Nephron (organoid): ENCODE results near the gene LORICRIN.
"Not testable (repeated sequence)": the region's sequence is repeated elsewhere in the genome, so short reads cannot be mapped to it uniquely, and the experiment has no call there.

Experiments
- H3K27ac Mint-ChIP-seq, 3 experiments: 2 replicates each; pipeline ENCODE4 v1.8.0; 2020; ENCODE audit warnings: mixed read lengths in 3 of 3, mild to moderate bottlenecking in 2 of 3, moderate library complexity in 1 of 3
- H3K27me3 Mint-ChIP-seq: 2 replicates; pipeline ENCODE4 v1.8.0; 2021; ENCODE audit warnings: low read depth, mild to moderate bottlenecking, moderate library complexity, mixed read lengths
- H3K36me3 Mint-ChIP-seq: 2 replicates; pipeline ENCODE4 v1.8.0; 2020; ENCODE audit warnings: low read depth, mixed read lengths
- H3K4me1 Mint-ChIP-seq: 2 replicates; pipeline ENCODE4 v1.8.0; 2020; ENCODE audit warnings: mixed read lengths
- H3K4me3 Mint-ChIP-seq, 3 experiments: 2 replicates each; pipeline ENCODE4 v1.8.0; 2020; ENCODE audit warnings: mild to moderate bottlenecking in 3 of 3, mixed read lengths in 3 of 3, moderate library complexity in 2 of 3
- H3K9me3 Mint-ChIP-seq: 2 replicates; pipeline ENCODE4 v1.8.0; 2020; ENCODE audit warnings: mixed read lengths
- TF ChIP-seq, protein P1 (sequence below), 3 experiments: fragments of 200-600 bp; sonication (generic); IDR thresholded peaks; one replicate each; pipeline ENCODE4 v1.5.0; 2021; ENCODE audit warnings: antibody characterized with exemption in 3 of 3; ENCODE audit not compliant: unreplicated experiment in 3 of 3

The LORICRIN gene

DNA sequence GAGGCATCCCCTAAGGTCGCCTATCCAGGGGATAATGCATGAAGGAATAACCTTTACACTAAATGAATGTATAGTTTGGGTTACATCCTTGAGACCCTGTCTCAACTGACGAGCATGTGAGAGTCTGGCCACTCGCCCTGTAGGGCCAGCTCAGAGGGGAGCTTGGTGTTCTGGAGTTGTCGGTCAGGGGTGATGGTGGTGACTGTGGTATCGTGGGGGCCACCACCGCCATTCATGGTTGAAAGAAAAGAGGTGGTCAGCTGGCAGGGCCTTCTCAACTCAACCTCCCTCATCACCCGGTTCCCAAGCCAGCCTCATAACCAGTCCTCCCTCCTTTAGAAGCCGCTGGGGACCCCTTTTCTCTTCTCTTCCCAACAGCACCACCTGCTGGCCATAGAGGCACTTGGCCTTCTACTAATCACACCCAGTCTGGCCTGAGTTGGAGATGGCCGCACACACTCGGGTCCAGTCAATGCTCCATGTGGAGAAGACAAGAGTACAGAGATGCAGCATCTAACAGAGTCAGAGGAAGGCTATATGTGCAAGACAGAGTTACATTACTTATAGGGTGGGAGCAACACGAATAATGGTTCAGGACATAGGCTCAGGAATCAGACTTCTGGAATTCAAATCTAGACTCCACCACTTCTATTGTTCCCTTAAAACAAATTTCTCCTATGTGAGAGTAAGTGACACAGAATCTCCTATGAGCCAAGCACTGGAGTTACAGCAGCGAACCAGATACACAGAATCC lies 30.2 kb upstream of the LORICRIN start:
- not testable (repeated sequence) for H3K36me3 Mint-ChIP-seq, H3K27me3 Mint-ChIP-seq, H3K4me3 Mint-ChIP-seq, H3K9me3 Mint-ChIP-seq, H3K27ac Mint-ChIP-seq, H3K4me1 Mint-ChIP-seq
- TF ChIP-seq, protein P1, sequence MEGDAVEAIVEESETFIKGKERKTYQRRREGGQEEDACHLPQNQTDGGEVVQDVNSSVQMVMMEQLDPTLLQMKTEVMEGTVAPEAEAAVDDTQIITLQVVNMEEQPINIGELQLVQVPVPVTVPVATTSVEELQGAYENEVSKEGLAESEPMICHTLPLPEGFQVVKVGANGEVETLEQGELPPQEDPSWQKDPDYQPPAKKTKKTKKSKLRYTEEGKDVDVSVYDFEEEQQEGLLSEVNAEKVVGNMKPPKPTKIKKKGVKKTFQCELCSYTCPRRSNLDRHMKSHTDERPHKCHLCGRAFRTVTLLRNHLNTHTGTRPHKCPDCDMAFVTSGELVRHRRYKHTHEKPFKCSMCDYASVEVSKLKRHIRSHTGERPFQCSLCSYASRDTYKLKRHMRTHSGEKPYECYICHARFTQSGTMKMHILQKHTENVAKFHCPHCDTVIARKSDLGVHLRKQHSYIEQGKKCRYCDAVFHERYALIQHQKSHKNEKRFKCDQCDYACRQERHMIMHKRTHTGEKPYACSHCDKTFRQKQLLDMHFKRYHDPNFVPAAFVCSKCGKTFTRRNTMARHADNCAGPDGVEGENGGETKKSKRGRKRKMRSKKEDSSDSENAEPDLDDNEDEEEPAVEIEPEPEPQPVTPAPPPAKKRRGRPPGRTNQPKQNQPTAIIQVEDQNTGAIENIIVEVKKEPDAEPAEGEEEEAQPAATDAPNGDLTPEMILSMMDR (IDR thresholded peaks at IDR 0.05; ENCODE audit: unreplicated experiment in 3 of 3), result peak; percentile 32 to 45 (median 35)

GRCh38 chr1:153231363-153231762 lies 28.1 kb upstream of the LORICRIN start:
- no peak overlapping the region for H3K27ac Mint-ChIP-seq
- H3K9me3 Mint-ChIP-seq, result no peaks in the 10 kb centered on the region
- no peaks in the 10 kb centered on the region for H3K4me1 Mint-ChIP-seq
- TF ChIP-seq, protein P1 (IDR thresholded peaks at IDR 0.05; ENCODE audit: unreplicated experiment in 3 of 3), result no peak
- H3K36me3 Mint-ChIP-seq, result no peaks in the 10 kb centered on the region
- H3K27me3 Mint-ChIP-seq, result peaks cover 9% of the 10 kb centered on the region
- no peak overlapping the region for H3K4me3 Mint-ChIP-seq

- no peak overlapping the region for H3K27ac Mint-ChIP-seq
- no peaks in the 10 kb centered on the region for H3K36me3 Mint-ChIP-seq
- no peak overlapping the region for H3K4me3 Mint-ChIP-seq
- H3K27me3 Mint-ChIP-seq, result peaks cover 9% of the 10 kb centered on the region
- no peaks in the 10 kb centered on the region for H3K4me1 Mint-ChIP-seq
- TF ChIP-seq, protein P1 (IDR thresholded peaks at IDR 0.05; ENCODE audit: unreplicated experiment in 3 of 3), result no peak
- H3K9me3 Mint-ChIP-seq, result no peaks in the 10 kb centered on the region
Observed at GRCh38 chr1:153231785-153232184, 27.7 kb upstream of the LORICRIN start.

GRCh38 chr1:153232553-153232952 lies 26.9 kb upstream of the LORICRIN start:
- Mint-ChIP-seq H3K27me3 (peaks cover 12% of the 10 kb centered on the region), H3K27ac (no peak overlapping the region), H3K4me1 (no peaks in the 10 kb centered on the region), H3K9me3 (no peaks in the 10 kb centered on the region), H3K4me3 (no peak overlapping the region), H3K36me3 (no peaks in the 10 kb centered on the region)
- TF ChIP-seq, protein P1 (IDR thresholded peaks at IDR 0.05; ENCODE audit: unreplicated experiment in 3 of 3), result no peak

DNA sequence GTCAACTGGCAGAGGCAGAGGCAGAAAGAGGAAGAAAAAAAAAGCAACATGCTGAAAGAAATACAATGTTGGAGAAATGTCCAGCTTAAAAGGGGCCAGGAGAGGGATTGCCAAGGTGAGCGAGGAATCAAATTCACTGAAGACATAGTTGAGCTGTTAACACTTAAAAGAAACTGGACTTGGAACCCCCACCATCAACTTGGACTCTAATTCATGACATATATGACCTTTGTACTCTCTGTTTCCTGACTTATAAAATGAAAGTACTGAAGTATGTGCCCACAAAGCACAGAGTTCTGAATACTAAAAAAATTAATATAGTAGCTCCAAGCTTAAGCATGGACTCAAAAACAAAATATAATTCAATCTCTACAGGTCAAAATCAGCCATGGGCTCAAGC lies 26.0 kb upstream of the LORICRIN start:
- no peaks in the 10 kb centered on the region for H3K4me1 Mint-ChIP-seq
- H3K36me3 Mint-ChIP-seq, result no peaks in the 10 kb centered on the region

More for the DNA sequence above, 26.0 kb upstream of the LORICRIN start:
- Mint-ChIP-seq H3K9me3 (no peaks in the 10 kb centered on the region), H3K27me3 (peaks cover 12% of the 10 kb centered on the region), H3K27ac (no peak overlapping the region), H3K4me3 (no peak overlapping the region)
- TF ChIP-seq, protein P1 (IDR thresholded peaks at IDR 0.05; ENCODE audit: unreplicated experiment in 3 of 3), result no peak
